GM19099 (cell line): ENCODE results near the gene ARHGAP22.

ENCODE experiments used
- POLR2A ChIP-seq: IDR thresholded peaks from 3 replicates; pipeline ENCODE4 v1.6.1; 2011; ENCODE audit warnings: low read depth; ENCODE audit not compliant: insufficient read length; ENCODE audit errors: extremely low read depth

ARHGAP22 gene

DNA sequence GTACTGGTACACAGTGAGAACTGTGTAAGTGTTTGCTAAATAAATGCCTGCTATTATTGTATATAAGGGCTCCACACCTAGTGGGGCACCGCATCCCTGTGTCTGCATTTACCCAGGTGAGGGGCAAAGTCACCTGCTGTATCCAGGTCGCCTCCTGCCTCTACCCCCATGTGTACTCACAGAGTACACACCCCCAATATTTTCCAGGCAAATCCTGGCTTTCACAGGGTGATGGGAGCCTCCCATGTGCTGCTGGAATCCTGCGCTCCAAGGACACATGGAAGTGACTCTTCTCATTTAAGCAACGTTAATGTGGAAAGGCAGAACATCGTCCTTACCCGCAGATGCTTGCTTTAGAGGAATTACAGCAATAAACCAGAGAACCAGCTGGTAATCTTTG is 48.2 kb downstream of the ARHGAP22 start:
- TF ChIP-seq POLR2A: no peak

DNA sequence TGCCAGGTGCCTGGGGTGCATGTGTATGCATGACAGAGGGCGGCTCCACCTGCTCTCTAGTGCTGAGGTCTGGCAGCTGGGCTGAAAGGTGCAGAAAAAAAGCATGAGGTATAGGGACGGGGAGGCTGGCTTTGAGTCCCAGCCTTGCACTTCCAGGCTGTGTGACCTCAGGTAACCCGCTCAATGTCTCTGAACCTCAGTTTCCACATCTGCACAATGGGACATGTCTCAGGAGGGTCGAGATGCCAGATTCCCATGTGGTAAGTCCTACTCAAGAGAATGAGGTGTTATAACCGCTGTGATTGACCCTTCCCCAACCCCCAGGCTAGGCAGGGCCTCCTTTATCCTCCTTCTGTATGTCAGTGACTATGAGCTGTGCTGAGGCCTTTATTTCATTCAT is 48.8 kb downstream of the ARHGAP22 start:
- no peak for TF ChIP-seq POLR2A

DNA sequence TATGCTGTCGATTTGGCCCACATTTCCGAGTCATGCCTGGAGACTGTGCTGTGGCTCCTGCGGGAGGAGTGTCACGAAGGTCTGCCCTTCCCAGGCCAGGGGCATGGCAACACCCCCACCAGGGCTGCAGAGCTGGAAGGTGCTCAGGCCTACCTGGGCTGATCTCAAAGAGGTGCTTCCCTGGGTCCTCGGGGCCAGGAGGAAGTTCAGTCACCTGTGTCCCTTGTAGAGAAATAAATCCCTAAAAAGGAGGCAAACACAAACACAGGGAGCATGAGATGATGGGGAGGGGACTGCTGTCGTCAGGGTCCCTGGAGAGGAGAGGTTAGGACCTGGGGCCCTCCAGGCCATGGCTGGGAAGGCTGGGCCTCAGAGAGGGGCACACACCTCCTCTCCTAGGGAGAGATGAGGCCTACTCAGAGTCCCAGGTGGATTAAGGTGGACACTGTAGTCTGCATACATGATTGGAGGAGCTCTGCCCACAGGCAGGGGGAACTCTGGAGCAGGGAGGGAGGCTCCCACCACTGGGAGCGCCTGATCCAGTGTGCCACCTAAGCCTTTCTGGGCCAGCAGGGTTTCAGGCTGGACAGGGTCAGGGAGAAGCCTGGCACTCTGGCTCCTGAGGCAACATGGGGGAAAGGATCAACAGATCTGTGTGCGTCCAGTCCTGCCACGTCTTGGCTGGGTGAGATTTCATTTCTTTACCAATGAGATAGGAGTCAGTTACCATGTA is 49.4 kb downstream of the ARHGAP22 start:
- no peak for TF ChIP-seq POLR2A

DNA sequence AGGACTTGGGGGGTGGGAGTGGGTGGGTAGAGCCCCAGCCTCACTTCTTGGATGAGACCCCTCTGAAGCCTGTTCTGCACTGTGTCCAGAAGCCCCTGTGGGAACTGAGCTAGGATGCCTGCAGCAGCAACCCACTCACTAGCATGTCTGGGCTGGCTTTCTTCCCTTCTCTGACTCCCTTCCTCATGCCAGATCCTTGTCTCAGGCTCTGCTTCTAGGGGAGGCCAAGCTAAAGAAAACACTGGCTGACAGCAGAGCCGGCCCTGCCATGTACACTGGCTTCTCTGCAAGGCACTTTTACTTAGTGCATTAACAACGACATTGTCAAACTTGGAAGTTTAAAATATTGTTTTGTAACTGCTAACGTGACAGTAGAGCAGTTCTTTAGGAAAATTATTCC is 50.2 kb downstream of the ARHGAP22 start:
- TF ChIP-seq POLR2A: no peak

DNA sequence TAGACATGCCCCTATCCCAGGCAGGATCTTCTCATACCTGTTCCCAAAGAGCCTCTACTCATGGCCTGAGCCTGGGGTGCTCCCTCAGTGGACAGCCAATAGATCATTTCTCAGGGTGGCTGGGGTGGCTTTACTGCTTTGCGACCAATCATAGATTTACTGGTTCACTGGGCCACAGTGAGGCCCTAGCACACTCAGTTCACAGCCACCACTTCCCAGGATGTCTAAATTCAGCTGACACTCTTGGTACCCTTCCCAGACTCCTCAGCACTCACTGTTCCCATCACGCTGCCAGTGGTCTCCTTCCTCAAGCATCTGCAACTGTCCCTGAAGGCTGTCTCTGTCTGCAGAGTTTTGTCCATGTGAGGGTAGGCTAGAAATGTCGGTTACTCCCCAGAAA is 50.6 kb downstream of the ARHGAP22 start:
- no peak for TF ChIP-seq POLR2A

DNA sequence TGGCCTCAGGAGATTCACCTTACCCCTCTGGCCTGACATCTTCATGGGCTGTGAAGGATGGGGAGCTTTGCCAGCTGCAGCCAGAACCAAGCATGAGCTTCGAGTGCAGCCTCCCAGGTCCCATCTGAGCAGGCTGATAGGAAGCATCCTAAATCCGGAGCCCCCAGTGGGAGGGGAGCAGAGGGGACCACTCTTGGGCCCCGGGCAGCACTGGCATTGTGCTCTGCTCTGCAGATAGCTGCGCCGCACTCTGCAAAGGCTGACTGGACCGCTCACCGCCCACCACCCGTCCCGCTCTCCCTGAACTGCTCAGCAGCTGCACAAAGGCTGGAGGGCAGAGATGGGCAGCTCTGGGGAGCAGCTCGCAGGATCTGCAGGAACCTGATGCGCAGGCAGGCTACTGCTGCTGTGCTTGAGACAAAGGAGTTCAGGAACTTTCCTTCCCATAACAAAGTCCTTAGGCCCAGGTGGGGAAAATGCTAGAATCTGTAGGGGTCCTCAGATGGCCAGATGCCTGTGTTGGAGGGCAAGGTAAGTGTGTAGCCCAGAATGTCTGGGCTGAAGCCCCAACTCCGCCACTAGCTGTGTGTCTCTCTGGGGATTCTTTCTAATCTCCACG is 51.8 kb downstream of the ARHGAP22 start:
- TF ChIP-seq POLR2A: no peak

DNA sequence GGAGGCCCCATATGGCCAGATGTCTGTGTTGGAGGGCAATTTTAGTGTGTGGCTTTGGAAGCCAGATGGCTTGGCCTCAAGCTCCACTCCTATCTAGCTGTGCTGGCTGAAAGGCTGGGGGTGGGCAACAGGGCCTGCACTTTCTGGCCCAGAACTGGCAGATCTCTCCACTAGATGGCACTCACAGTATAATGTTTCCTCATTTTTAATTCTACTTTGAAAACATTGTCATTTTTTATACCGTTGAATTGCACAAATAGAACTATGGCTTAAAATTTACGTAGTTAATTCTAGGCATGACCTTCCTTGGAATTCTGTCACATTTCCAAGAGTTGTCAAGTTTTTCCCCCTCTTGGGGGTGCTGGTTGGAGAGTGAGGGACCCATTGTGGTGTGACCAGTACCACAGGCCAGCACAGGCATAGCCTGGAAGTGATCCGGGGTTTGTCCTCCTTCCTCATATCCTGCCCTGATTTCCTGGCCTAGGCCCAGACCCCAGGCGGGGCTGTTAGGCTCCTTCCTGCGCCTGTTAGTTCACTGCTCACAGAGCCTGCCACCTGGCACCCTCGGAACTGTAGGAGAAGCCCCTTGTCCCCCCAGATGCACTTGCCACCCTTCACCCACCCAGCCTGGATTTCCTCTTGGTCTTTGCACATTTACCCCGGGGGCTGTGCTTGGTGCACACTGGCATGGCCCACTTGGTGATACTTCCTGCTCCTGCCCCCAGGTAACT is 52.8 kb downstream of the ARHGAP22 start:
- TF ChIP-seq POLR2A: no peak

DNA sequence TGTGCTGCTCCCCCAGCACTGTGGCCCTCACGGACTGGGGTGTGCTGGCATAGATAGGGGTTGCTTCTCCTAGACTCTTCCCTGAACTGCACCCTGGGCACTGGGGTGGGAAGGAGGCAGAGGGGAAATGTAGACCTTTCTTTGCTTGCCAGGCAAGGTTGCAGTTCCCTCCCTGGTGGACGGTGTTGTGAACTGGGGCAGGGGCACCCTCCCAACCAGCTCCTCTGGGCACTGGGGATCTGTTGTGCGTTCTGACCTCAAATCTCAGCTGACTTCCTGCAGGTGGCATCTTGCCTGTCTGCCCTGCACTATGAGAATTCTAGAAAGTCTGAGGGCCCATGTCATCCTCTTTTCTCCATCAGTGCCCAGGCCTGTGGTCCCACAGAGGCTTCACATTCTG is 53.9 kb downstream of the ARHGAP22 start:
- no peak for TF ChIP-seq POLR2A

DNA sequence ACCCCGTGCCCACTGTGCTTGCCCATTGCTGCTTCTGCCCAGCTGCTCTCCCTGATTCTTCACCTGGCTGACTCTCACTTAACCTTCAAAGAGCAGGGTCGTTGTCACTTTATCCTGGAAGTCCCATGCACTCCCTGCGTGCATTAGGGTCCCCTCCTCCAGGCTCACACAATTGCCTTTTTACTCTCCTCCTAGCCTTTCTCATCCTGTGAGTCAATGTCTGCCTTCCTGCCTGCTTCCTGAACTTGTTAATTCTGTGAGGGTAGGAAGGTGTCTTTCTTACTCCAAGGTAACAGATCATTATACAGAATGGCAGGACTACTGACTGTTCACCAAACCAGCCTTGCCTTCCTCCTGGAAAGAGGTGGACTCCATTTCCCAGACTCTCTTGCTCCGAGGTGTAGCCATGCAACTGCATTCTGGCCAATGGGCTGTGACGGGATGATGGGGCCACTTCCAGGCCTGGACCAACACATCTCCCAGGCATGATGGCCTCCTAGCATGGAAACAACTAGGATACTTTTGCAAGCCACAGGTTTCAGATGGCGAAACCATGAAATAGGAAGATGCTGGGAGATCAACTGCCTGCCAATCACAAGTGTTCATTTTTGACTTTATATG is 54.7 kb downstream of the ARHGAP22 start:
- no peak for TF ChIP-seq POLR2A

DNA sequence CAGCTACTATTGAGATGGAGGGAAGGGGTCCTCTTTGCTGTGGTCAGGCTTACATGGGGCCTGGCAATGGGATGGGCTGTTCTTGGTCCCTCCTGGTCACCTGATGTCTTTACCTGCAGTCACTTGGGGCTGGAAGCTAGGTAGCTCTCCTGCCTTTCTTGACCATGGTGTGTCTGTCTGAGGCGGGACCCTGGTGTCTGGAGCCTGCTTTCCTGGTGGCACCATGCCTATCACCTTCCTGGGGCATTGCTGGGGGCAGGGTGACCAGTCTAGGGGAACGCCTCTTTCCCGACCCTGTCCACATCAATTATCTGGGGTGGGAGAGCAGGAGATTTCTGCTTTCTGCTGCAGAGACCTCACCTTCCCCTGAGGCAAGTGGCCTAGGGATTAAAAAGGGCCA is 55.6 kb downstream of the ARHGAP22 start:
- TF ChIP-seq POLR2A: no peak

DNA sequence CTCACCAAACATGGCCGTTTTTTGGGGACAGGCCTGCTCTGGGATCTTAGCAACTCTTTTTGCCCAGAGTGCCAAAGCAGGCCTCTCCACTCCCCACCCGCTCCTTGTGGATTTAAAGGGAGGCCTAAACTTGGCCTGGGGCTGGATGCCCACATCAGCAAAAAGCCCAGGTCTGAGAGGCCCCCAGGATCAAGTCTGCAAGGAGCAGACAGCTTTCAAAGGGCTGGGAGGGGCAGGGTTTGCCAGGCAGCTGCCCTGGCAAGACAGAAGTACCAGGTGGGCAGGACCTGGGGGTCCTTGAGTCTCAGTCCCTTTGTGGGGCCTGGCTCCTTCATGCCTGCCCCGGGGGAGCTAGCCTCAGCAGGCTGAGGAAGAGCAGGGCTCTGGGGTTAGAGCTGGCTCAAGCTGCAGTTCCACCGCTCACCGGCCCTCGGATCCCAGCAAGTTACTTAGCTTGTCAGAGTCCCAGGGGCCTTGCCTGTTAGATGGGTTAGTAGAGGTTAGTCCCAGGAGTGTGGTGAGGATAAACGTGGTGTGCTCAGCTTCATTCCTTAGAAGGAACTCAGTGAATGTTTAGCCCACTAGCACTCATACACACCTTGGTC is 56.2 kb downstream of the ARHGAP22 start:
- TF ChIP-seq POLR2A: no peak

DNA sequence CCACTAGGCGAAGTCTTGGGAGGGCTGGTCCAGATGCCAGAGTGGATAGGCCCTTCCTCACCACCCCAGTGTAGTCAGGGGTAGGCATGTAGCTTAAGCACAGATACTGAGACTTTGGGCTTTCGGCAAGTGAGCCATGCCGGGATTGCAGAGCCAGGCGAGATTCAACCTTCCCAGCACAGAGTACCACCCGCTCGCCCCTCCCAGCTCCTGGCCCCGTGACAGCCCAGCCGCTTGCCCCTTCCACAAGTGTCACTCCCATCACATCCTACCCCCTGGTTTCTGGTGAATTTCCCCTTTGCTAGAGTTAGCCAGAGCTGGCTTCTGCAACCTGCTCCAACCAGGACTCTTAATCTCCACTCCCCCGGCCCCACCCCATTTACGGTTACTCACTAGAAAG is 56.9 kb downstream of the ARHGAP22 start:
- no peak for TF ChIP-seq POLR2A

DNA sequence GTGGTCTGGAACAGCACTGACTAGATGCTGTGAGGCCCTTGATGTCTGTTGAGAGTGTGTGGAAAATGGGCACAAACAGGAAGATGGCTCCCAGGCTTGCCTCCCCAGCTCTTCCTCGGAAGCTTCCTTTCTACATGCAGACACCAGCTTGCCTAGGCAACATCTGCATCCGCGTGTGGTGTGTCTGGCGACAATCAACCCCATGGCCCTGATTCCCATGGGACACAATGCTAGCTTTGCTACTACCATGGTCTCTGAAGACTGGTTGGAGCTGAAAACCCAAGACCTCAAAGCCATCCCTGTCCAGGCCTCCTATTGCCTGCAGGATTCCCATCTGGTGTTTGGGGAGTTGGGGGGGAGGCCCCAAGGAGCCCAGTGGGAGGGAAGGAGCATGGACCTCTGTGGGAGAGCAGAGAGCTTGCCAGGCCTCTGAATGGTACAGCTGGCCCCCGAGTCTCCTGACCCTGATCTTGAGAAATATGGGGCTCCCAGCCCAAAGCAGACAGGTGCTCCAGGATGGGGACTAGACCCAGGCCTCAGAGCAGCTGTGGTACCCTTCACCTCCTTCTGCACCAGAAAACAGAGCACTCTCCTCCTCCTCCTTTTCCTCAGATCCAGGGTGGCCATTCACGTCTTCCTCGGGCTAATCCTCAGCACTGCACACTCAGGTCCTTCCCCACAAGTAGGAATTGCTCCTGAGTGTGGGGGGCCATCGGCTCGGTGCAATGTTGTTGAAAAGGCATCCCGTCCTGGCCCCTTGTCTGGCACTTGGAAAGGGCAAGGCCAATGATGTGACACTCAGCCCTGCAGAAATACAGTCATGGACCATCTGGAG is 57.6 kb downstream of the ARHGAP22 start:
- no peak for TF ChIP-seq POLR2A

DNA sequence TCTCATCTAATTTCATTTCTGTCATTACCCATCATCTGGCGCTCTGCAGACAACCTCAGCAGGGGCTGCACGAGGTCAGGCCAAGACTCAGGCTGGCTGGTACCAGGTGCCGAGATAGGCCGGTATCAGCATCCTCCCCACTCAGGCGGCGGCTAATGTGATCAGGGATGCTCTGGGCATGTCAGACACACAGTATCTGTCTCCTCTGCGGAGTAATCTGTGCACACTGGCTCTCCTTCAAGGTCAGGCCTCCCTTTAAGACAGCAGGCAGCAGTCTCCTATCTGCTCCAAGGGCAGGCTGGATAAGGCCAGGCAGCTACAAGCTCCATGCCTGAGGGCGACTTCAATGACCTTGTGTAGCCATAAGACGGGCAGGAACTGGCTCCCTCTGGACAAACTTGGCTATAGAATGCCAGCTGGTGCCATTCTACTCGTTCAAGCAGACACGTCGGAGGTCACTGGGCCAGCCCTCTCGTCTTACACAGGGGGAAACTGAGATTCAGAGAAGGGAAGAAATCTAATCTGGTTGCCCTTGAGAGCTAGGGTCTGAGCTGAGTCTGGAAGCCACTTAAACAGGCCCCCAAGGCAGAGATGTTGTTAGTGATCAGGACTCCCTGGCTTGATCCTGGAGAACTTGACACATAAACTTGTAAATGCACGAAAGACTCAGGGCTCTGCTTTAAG is 59.3 kb downstream of the ARHGAP22 start:
- TF ChIP-seq POLR2A: no peak
